ENCODE data around the gene SDF2. TPM values are rescaled to one million over a fixed set of nuclear protein-coding genes. Genes with fewer than 3 reads are reported as not detected.

Gene SDF2
- polyA plus RNA-seq, 4 donors: 78.3 to 84.4 (median 80.9) TPM

Other genes with a start within 250 kb of the SDF2 start
- 10 to 100 TPM in 3 of 4 donors, 1 to 10 TPM in 1; 7.1 to 24.5 (median 13.3) TPM for gene SLC13A2, start 188.3 kb downstream of the SDF2 start, polyA plus RNA-seq (ENCODE audit: insufficient read length in 4 of 4)
- under 1 TPM; 0.47 to 0.62 (median 0.61) TPM for gene FOXN1, start 155.6 kb downstream of the SDF2 start, polyA plus RNA-seq (ENCODE audit: insufficient read length in 4 of 4)
- gene UNC119, start 109.3 kb downstream of the SDF2 start, polyA plus RNA-seq (ENCODE audit: insufficient read length in 4 of 4): 10 to 100 TPM; 54.4 to 74.1 (median 59.7) TPM
- gene PIGS, start 90.4 kb downstream of the SDF2 start, polyA plus RNA-seq (ENCODE audit: insufficient read length in 4 of 4): 100 to 1,000 TPM; 101 to 107 (median 105) TPM
- gene ALDOC, start 85.0 kb downstream of the SDF2 start, polyA plus RNA-seq (ENCODE audit: insufficient read length in 4 of 4): 10 to 100 TPM; 19.4 to 32.9 (median 24.5) TPM
- 10 to 100 TPM; 43.5 to 46.9 (median 45.2) TPM for gene SPAG5, start 62.9 kb downstream of the SDF2 start, polyA plus RNA-seq (ENCODE audit: insufficient read length in 4 of 4)
- gene RSKR, start 47.7 kb downstream of the SDF2 start, polyA plus RNA-seq (ENCODE audit: insufficient read length in 4 of 4): 10 to 100 TPM; 10.6 to 14.3 (median 11.3) TPM
- gene BLTP2, start 16.7 kb downstream of the SDF2 start, polyA plus RNA-seq (ENCODE audit: insufficient read length in 4 of 4): 10 to 100 TPM; 77.8 to 90.5 (median 81.2) TPM
- 10 to 100 TPM; 67.0 to 74.3 (median 68.4) TPM for gene SUPT6H, start 299 bp upstream of the SDF2 start, polyA plus RNA-seq (ENCODE audit: insufficient read length in 4 of 4)
- gene PROCA1, start 50.0 kb upstream of the SDF2 start, polyA plus RNA-seq (ENCODE audit: insufficient read length in 4 of 4): 1 to 10 TPM; 5.0 to 7.3 (median 6.2) TPM
- 100 to 1,000 TPM; 178 to 196 (median 186) TPM for gene RAB34, start 56.0 kb upstream of the SDF2 start, polyA plus RNA-seq (ENCODE audit: insufficient read length in 4 of 4)
- 1,000 to 10,000 TPM in 3 of 4 donors, 100 to 1,000 TPM in 1; 835 to 1,239 (median 1,092) TPM for gene RPL23A, start 58.1 kb upstream of the SDF2 start, polyA plus RNA-seq (ENCODE audit: insufficient read length in 4 of 4)
- gene TLCD1, start 64.3 kb upstream of the SDF2 start, polyA plus RNA-seq (ENCODE audit: insufficient read length in 4 of 4): 10 to 100 TPM; 17.9 to 20.9 (median 18.8) TPM
- 1 to 10 TPM; 6.4 to 8.1 (median 7.8) TPM for gene NEK8, start 66.9 kb upstream of the SDF2 start, polyA plus RNA-seq (ENCODE audit: insufficient read length in 4 of 4)
- 100 to 1,000 TPM; 117 to 145 (median 135) TPM for gene TRAF4, start 82.1 kb upstream of the SDF2 start, polyA plus RNA-seq (ENCODE audit: insufficient read length in 4 of 4)
- 10 to 100 TPM; 21.2 to 26.7 (median 22.7) TPM for gene FAM222B, start 180.9 kb upstream of the SDF2 start, polyA plus RNA-seq (ENCODE audit: insufficient read length in 4 of 4)
- gene ERAL1, start 193.1 kb upstream of the SDF2 start, polyA plus RNA-seq (ENCODE audit: insufficient read length in 4 of 4): 10 to 100 TPM; 63.6 to 72.1 (median 70.8) TPM
- 10 to 100 TPM; 80.8 to 98.4 (median 86.5) TPM for gene FLOT2, start 235.8 kb upstream of the SDF2 start, polyA plus RNA-seq (ENCODE audit: insufficient read length in 4 of 4)
- gene DHRS13, start 241.2 kb upstream of the SDF2 start, polyA plus RNA-seq (ENCODE audit: insufficient read length in 4 of 4): 10 to 100 TPM; 13.1 to 19.0 (median 14.7) TPM

Measured in right renal pelvis (tissue), 4 donors.